ENCODE data around the gene USP30.

The USP30 gene

GRCh38 chr12:109130297-109131153 lies 78.1 kb downstream of the USP30 start:
- no peak for DNase-seq

- no peak for DNase-seq
These were observed 79.0 kb downstream of the USP30 start for GRCh38 chr12:109131154-109132050.

GRCh38 chr12:109134186-109134917 lies 82.0 kb downstream of the USP30 start:
- no peak for DNase-seq

GRCh38 chr12:109137055-109137454 lies 84.7 kb downstream of the USP30 start:
- DNase-seq, result no peak
